Common myeloid progenitor, CD34-positive (primary cell): ENCODE data around the gene ZCCHC24.
A peak's percentile ranks its signal among the peaks of the same experiment; 100 is the strongest.

Experiments used
- CTCF ChIA-PET: fragments of 350-600 bp; sonication (Branson Sonifier 250); formaldehyde crosslinking; loops from one replicate; lab custom pipeline; 2021; ENCODE audit warnings: antibody characterized with exemption; lab: Charles Lee
- POLR2A ChIA-PET: fragments of 350-600 bp; sonication (Branson Sonifier 250); formaldehyde crosslinking; loops from one replicate; lab custom pipeline; 2021; ENCODE audit warnings: antibody characterized with exemption; lab: Charles Lee
- DNase-seq, 3 donors: peaks; one replicate each; pipeline versions ENCODE4 v3.0.0 to v3.0.0-alpha.2; 2013
- H3K27ac ChIP-seq, 2 experiments: 1 replicate in 1 of 2; 2 replicates in 1 of 2; pipeline ENCODE4 v1.7.0; 2013; ENCODE audit warnings: inconsistent platforms in 2 of 2, low read length in 2 of 2, mild to moderate bottlenecking in 2 of 2, low read depth in 1 of 2, moderate library complexity in 1 of 2; ENCODE audit not compliant: severe bottlenecking in 2 of 2, insufficient read depth in 1 of 2, poor library complexity in 1 of 2
- H3K27me3 ChIP-seq, 5 experiments: replicated peaks in 2 of 5; 1 replicate in 3 of 5; 2 replicates in 2 of 5; pipeline versions ENCODE4 v1.6.1 to v1.7.0; 2013; ENCODE audit warnings: low read length in 4 of 5, mild to moderate bottlenecking in 2 of 5, moderate library complexity in 2 of 5, inconsistent platforms in 1 of 5; ENCODE audit not compliant: insufficient read depth in 5 of 5, control insufficient read depth in 4 of 5
- H3K36me3 ChIP-seq, 4 experiments: 1 replicate in 2 of 4; 2 replicates in 2 of 4; pipeline versions ENCODE4 v1.6.1 to v1.7.0; 2013; ENCODE audit warnings: low read length in 3 of 4, control low read depth in 1 of 4, mild to moderate bottlenecking in 1 of 4; ENCODE audit not compliant: control insufficient read depth in 4 of 4, insufficient read depth in 4 of 4
- H3K4me1 ChIP-seq, 4 experiments: 1 replicate in 3 of 4; 2 replicates in 1 of 4; pipeline versions ENCODE4 v1.6.1 to v1.7.1; 2013; ENCODE audit warnings: low read length in 3 of 4, mild to moderate bottlenecking in 3 of 4, control low read depth in 1 of 4, inconsistent platforms in 1 of 4, moderate library complexity in 1 of 4; ENCODE audit not compliant: control insufficient read depth in 4 of 4, insufficient read depth in 4 of 4; ENCODE audit errors: control extremely low read depth in 1 of 4
- H3K4me3 ChIP-seq, 7 experiments: 1 replicate in 4 of 7; 2 replicates in 3 of 7; pipeline versions ENCODE4 v1.5.1 to v1.7.0; 2013; ENCODE audit warnings: mild to moderate bottlenecking in 7 of 7, low read length in 6 of 7, moderate library complexity in 6 of 7, inconsistent platforms in 2 of 7, low read depth in 2 of 7, control low read depth in 1 of 7; ENCODE audit not compliant: insufficient read depth in 4 of 7, control insufficient read depth in 1 of 7; ENCODE audit errors: extremely low read depth in 1 of 7
- H3K9me3 ChIP-seq, 5 experiments: 1 replicate in 4 of 5; 2 replicates in 1 of 5; pipeline versions ENCODE4 v1.6.1 to v1.7.1; 2013; ENCODE audit warnings: low read length in 4 of 5, mild to moderate bottlenecking in 2 of 5, inconsistent platforms in 1 of 5, low read depth in 1 of 5, moderate library complexity in 1 of 5; ENCODE audit not compliant: control insufficient read depth in 4 of 5, insufficient read depth in 2 of 5; ENCODE audit errors: control extremely low read depth in 1 of 5
- WGBS: methylation state at CpG from one replicate; pipeline ENCODE4 v1.1.5; 2013; ENCODE audit not compliant: insufficient coverage; 5-methylcytosine and 5-hydroxymethylcytosine counted together

Gene ZCCHC24

GRCh38 chr10:79375321-79376077, 69.9 kb downstream of the ZCCHC24 start:
- ChIA-PET POLR2A (no interaction called here), CTCF (interaction anchor here (0.7 to 4.9 kb wide), 16 partner anchors 8 to 118 kb away, joined by 3 to 62 read pairs (median 4); partner anchors contain the start of gene PPIF)
- peak; percentile 14 to 66 (median 59) for DNase-seq
- H3K27me3 ChIP-seq: no peaks in the 10 kb centered on the region
- peaks cover 0 to 12% (median 4%) of the 10 kb centered on the region in 4 experiments for H3K4me1 ChIP-seq
- H3K9me3 ChIP-seq: peaks cover 0 to 11% (median 0%) of the 10 kb centered on the region in 5 experiments
- no peak overlapping the region for H3K27ac ChIP-seq
- WGBS: 75% methylated on average over 4 of the region's 6 CpGs
- H3K4me3 ChIP-seq: no peak overlapping the region
- no peaks in the 10 kb centered on the region for H3K36me3 ChIP-seq

- WGBS: 7% methylated on average over 6 of the region's 7 CpGs
- peak; percentile 55 to 78 (median 68) for DNase-seq
Observed at GRCh38 chr10:79374312-79375191, 70.9 kb downstream of the ZCCHC24 start.

GRCh38 chr10:79372871-79373270, 72.6 kb downstream of the ZCCHC24 start:
- Histone ChIP-seq H3K36me3 (no peaks in the 10 kb centered on the region), H3K27me3 (no peaks in the 10 kb centered on the region), H3K4me3 (no peak overlapping the region), H3K27ac (no peak overlapping the region), H3K4me1 (peaks cover 0 to 12% (median 4%) of the 10 kb centered on the region in 4 experiments), H3K9me3 (peaks cover 0 to 17% (median 4%) of the 10 kb centered on the region in 5 experiments)
- 87% methylated on average over 4 of the region's 4 CpGs for WGBS
- ChIA-PET CTCF (interaction anchor here (1.0 to 4.9 kb wide), 17 partner anchors 8 to 135 kb away, joined by 3 to 62 read pairs (median 10); partner anchors contain the start of gene PPIF), POLR2A (no interaction called here)
- DNase-seq: no peak

More at GRCh38 chr10:79374312-79375191, 70.9 kb downstream of the ZCCHC24 start:
- no peak overlapping the region for H3K4me3 ChIP-seq
- peaks cover 0 to 17% (median 0%) of the 10 kb centered on the region in 5 experiments for H3K9me3 ChIP-seq
- H3K27me3 ChIP-seq: no peaks in the 10 kb centered on the region
- ChIA-PET POLR2A (interaction anchor here (0.7 to 0.8 kb wide), 2 partner anchors 64 to 529 kb away, joined by 3 read pairs; no protein-coding TSS in a partner anchor), CTCF (interaction anchor here (0.6 to 4.9 kb wide), 37 partner anchors 9 to 1193 kb away, joined by 3 to 62 read pairs (median 5); partner anchors contain the start of gene PPIF)
- no peak overlapping the region for H3K27ac ChIP-seq
- H3K4me1 ChIP-seq: peaks cover 0 to 12% (median 4%) of the 10 kb centered on the region in 4 experiments
- H3K36me3 ChIP-seq: no peaks in the 10 kb centered on the region

- H3K9me3 ChIP-seq: peaks cover 0 to 17% (median 4%) of the 10 kb centered on the region in 5 experiments
- CTCF ChIA-PET: no interaction called here
- no peak for DNase-seq
- 100% methylated on average over 1 of the region's 6 CpGs for WGBS
- POLR2A ChIA-PET: no interaction called here
- H3K27me3 ChIP-seq: no peaks in the 10 kb centered on the region
- no peaks in the 10 kb centered on the region for H3K36me3 ChIP-seq
- H3K27ac ChIP-seq: no peak overlapping the region
- no peaks in the 10 kb centered on the region for H3K4me1 ChIP-seq
- no peak overlapping the region for H3K4me3 ChIP-seq
Observed at GRCh38 chr10:79367426-79368189, 77.8 kb downstream of the ZCCHC24 start.

- no peaks in the 10 kb centered on the region for H3K9me3 ChIP-seq
- DNase-seq: peak in 2 of 3 donors; percentile 58 to 68
- H3K27ac ChIP-seq: no peak overlapping the region
- POLR2A ChIA-PET: no interaction called here
- peak overlapping the region in 1 of 7 experiments; percentile 36 for H3K4me3 ChIP-seq
- WGBS: no CpG with 5 or more reads among the region's 4 CpGs
- CTCF ChIA-PET: interaction anchor here (1.1 to 3.2 kb wide), 2 partner anchors 11 to 12 kb away, joined by 3 to 14 read pairs; no protein-coding TSS in a partner anchor
- peaks cover 0 to 9% (median 4%) of the 10 kb centered on the region in 4 experiments for H3K4me1 ChIP-seq
- H3K36me3 ChIP-seq: peaks cover 0 to 5% (median 0%) of the 10 kb centered on the region in 4 experiments
- H3K27me3 ChIP-seq: no peaks in the 10 kb centered on the region
Observed at GRCh38 chr10:79361726-79362397, 83.6 kb downstream of the ZCCHC24 start.
